Testis (tissue), 2 donors: Measurements from ENCODE around the gene ANO1.
"Not testable (repeated sequence)": the region's sequence is repeated elsewhere in the genome, so short reads cannot be mapped to it uniquely, and the experiment has no call there.

ENCODE experiments used
- CTCF ChIP-seq, 3 experiments: fragments of 450-650 bp in 2 of 3; fragments of 200-600 bp in 1 of 3; sonication (generic) in 1 of 3; IDR thresholded peaks; one replicate each; pipeline ENCODE4 v1.5.1; 2016 to 2019; ENCODE audit warnings: antibody characterized with exemption in 3 of 3, mild to moderate bottlenecking in 2 of 3, moderate library complexity in 1 of 3
- POLR2A ChIP-seq: fragments of 450-650 bp; IDR thresholded peaks from one replicate; pipeline ENCODE4 v1.6.1; 2017; ENCODE audit warnings: antibody characterized with exemption, mild to moderate bottlenecking, moderate library complexity

GRCh38 chr11:70201047-70201446 is 122.9 kb downstream of the ANO1 start:
- TF ChIP-seq CTCF (IDR thresholded peaks at IDR 0.05); POLR2A: not testable (repeated sequence)
